ENCODE results near the gene SLC25A25.

SLC25A25 gene

DNA sequence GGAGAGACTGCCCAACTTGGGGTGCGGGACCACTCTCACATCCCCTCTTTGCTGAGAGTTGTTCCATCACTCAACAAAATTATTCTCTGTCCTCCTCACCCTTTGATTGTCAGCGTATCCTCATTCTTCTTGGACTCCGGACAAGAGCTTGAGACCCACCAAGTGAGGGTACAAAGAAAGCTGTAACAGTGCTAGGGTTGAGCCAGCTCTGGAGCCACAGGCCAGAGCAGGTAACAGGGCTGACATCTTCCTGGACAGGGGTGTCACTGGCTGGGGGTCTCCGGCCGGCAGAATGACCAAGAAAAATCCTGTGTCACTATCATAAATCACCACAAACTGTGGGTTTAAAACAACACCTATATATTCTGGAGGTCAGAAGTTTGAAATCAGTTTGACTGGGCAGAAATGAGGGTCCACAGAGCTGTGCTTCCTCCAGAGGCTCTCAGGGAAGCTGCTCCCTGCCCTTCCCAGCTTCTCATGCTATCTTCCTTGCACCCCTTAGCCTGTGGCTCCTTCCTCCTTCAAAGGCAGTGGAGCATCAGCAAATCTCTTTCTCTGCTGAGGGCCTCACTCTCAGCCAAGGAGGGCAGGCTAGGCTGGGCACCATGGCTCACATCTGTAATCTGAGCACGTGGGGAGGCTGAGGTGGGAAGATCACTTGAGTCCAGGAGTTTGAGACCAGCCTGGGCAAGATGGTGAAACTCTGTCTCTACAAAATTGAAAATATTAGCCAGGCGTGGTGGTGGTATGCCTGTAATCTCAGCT is 87.9 kb downstream of the SLC25A25 start:
- no peak for DNase-seq (ENCODE audit: low read depth)
- H3K4me3 ChIP-seq (ENCODE audit: low read length) = no peak overlapping the region
- TF ChIP-seq, protein P1, sequence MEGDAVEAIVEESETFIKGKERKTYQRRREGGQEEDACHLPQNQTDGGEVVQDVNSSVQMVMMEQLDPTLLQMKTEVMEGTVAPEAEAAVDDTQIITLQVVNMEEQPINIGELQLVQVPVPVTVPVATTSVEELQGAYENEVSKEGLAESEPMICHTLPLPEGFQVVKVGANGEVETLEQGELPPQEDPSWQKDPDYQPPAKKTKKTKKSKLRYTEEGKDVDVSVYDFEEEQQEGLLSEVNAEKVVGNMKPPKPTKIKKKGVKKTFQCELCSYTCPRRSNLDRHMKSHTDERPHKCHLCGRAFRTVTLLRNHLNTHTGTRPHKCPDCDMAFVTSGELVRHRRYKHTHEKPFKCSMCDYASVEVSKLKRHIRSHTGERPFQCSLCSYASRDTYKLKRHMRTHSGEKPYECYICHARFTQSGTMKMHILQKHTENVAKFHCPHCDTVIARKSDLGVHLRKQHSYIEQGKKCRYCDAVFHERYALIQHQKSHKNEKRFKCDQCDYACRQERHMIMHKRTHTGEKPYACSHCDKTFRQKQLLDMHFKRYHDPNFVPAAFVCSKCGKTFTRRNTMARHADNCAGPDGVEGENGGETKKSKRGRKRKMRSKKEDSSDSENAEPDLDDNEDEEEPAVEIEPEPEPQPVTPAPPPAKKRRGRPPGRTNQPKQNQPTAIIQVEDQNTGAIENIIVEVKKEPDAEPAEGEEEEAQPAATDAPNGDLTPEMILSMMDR (conservative IDR thresholded peaks at IDR 0.05; ENCODE audit: low read length) = no peak
